SW480 (cell line): ENCODE data around the gene UCP3.

Experiments
- DNase-seq: peaks from one replicate; pipeline ENCODE4 v3.0.0-alpha.2; 2016; ENCODE audit warnings: low spot score

Gene UCP3

GRCh38 chr11:73951797-73952196 is 57.1 kb downstream of the UCP3 start:
- no peak for DNase-seq

- DNase-seq: peak; percentile 46
These were observed 57.8 kb downstream of the UCP3 start, which contains the start of gene DNAJB13 for GRCh38 chr11:73950869-73951710. Gene DNAJB13, plus strand, starts transcription at chr11:73951026. Its CDS starts 44 bp downstream, at chr11:73951070.
